Measurements from ENCODE around the gene OTUD7B. TPM values are rescaled to one million over a fixed set of nuclear protein-coding genes. Genes with fewer than 3 reads are reported as not detected.

OTUD7B gene
- total and polyA plus RNA-seq, 9 of the 15 experiments (the other 6 are each of a cell fraction or from before 2014, with no cell fraction given): 0.96 to 18.8 (median 7.4) TPM

- TF ChIP-seq TFAP4 (CRISPR knock-in tag; IDR thresholded peaks at IDR 0.05; ENCODE audit: borderline replicate concordance): no peak; the same call in 1 of the 2 replicates
- TF ChIP-seq ETV1 (tag; conservative IDR thresholded peaks at IDR 0.05; ENCODE audit: low read depth): no peak
- no peak for TF ChIP-seq HDAC8 (tag; IDR thresholded peaks at IDR 0.05)
- TF ChIP-seq SMARCB1 (IDR thresholded peaks at IDR 0.05; ENCODE audit: insufficient read length, low read depth): no peak
- TF ChIP-seq KDM2B (CRISPR knock-in tag; IDR thresholded peaks at IDR 0.05): no peak
- TF ChIP-seq PHF20 (IDR thresholded peaks at IDR 0.05; ENCODE audit: partially characterized antibody): no peak
- TF ChIP-seq FOXP1 (CRISPR knock-in tag; IDR thresholded peaks at IDR 0.05): no peak
- TF ChIP-seq TOE1 (IDR thresholded peaks at IDR 0.05; ENCODE audit: borderline replicate concordance): peak; percentile 58; the same call in 1 of the 2 replicates
- no peak for TF ChIP-seq TOE1 (CRISPR knock-in tag; IDR thresholded peaks at IDR 0.05; ENCODE audit: borderline replicate concordance, low read depth)
- TF ChIP-seq RUNX1 (IDR thresholded peaks at IDR 0.05; ENCODE audit: low read depth): no peak
- no peak for TF ChIP-seq FOSL1 (tag; conservative IDR thresholded peaks at IDR 0.05)
Measured at GRCh38 chr1:149936170-149936991, 74.1 kb downstream of the OTUD7B start, which contains the start of gene MTMR11 (continued).

Measured in K562 (cell line).